Measurements from ENCODE around the gene C1S.

Gene C1S

DNA sequence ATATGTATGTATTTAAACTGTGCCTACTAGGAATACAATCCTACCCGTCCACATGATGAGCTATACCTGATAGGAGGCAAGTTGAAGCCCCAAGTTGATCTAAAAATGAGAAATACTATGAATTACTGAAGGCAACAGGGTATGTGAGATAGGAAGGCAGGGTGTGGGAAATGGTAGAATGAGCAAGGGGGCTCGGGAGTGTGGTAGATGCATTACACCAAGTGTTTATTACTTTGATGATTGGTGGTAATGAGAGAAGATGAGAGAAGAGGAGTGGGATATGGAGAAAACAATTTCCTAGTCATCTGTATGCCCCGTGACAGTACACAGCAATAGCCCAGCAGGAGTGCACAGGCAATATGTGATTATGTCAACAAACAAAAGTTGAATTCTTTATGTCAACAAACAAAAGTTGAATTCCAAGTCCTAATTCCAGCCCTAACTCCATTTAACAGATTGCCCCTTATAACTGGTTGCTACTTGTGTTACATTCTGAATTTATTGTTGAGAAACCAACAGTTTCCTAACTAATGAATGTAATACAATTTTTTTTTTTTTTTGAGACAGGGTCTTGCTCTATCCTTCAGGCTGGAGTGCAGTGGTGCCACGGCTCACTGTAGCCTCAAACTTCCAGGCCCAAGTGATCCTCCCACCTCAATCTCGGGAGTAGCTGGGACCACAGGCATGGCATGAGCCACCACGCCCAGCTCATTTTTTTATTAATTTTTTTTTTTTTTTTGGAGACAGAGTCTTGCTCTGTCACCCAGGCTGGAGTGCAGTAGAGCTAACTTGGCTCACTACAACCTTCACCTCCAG is 44.8 kb upstream of the C1S start:
- Histone ChIP-seq H3K9ac (ENCODE audit: low read depth, low read length) (no peak overlapping the region), H3K79me2 (ENCODE audit: insufficient read depth, low read length) (peaks cover 10% of the 10 kb centered on the region), H3K27me3 (ENCODE audit: insufficient read depth, low read length, poor library complexity) (no peaks in the 10 kb centered on the region), H3K4me3 (ENCODE audit: low read depth in 1 of 2, low read length in 2 of 2) (no peak overlapping the region), H3K4me1 (ENCODE audit: insufficient read depth, low read length) (peaks cover 37% of the 10 kb centered on the region), H4K20me1 (ENCODE audit: insufficient read depth, low read length) (no peaks in the 10 kb centered on the region), H3K27ac (ENCODE audit: low read length) (no peak overlapping the region), H3K36me3 (ENCODE audit: insufficient read depth, low read length) (peaks cover 15% of the 10 kb centered on the region), H3K9me3 (ENCODE audit: insufficient read depth, low read length, severe bottlenecking) (no peaks in the 10 kb centered on the region), H3K4me2 (ENCODE audit: insufficient read depth, low read length) (0 out of 2 replicates have a peak overlapping the region, but pooled peaks have one; percentile 92), H2AFZ (ENCODE audit: low read depth, low read length) (no peak overlapping the region)
- ATAC-seq (ENCODE audit: insufficient read depth, low read depth) (no peak), DNase-seq (no peak)
- TF ChIP-seq EZH2 (IDR thresholded peaks at IDR 0.05; ENCODE audit: borderline replicate concordance, low read depth, low read length, severe bottlenecking): no peak
- TF ChIP-seq, protein P1, sequence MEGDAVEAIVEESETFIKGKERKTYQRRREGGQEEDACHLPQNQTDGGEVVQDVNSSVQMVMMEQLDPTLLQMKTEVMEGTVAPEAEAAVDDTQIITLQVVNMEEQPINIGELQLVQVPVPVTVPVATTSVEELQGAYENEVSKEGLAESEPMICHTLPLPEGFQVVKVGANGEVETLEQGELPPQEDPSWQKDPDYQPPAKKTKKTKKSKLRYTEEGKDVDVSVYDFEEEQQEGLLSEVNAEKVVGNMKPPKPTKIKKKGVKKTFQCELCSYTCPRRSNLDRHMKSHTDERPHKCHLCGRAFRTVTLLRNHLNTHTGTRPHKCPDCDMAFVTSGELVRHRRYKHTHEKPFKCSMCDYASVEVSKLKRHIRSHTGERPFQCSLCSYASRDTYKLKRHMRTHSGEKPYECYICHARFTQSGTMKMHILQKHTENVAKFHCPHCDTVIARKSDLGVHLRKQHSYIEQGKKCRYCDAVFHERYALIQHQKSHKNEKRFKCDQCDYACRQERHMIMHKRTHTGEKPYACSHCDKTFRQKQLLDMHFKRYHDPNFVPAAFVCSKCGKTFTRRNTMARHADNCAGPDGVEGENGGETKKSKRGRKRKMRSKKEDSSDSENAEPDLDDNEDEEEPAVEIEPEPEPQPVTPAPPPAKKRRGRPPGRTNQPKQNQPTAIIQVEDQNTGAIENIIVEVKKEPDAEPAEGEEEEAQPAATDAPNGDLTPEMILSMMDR (IDR thresholded peaks at IDR 0.05; ENCODE audit: borderline replicate concordance, extremely low read depth, low read length, poor library complexity, severe bottlenecking): no peak

DNA sequence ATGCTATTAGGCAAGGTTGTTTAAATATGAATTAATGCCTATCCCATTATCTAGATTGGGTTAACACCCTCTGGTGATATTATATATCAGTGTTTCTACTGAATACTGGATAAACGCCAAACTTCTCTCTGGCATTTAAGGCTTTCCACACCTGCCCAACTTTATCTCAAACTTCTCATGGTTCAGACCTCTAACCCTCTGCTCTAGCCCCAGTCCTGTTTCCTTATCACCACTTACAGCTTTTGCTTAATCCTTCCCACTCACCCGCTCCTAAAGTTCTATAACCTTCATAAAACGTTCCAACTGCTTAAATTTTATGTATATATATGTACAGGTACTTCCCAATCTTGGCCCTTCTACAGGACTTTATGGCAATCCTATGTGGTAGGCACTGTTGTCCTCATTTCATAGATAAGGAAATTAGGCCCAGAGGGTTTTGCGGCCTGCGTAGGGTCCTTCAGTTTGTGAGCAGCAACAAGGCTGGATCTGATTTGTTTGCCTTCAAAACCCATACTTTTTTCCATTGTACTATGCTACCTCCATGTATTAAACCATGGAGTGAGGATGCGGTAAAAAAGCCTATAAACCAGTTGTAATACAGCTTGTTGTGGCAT is 43.5 kb upstream of the C1S start:
- Histone ChIP-seq H3K27ac (ENCODE audit: low read length) (no peak overlapping the region; the same call in 1 of the 2 replicates), H3K79me2 (ENCODE audit: insufficient read depth, low read length) (peaks cover 9% of the 10 kb centered on the region), H4K20me1 (ENCODE audit: insufficient read depth, low read length) (no peaks in the 10 kb centered on the region), H3K9ac (ENCODE audit: low read depth, low read length) (peak overlapping the region; percentile 73; the same call in 1 of the 2 replicates), H3K4me3 (ENCODE audit: low read depth in 1 of 2, low read length in 2 of 2) (peak overlapping the region in 1 of 2 experiments; percentile 89; a peak in 2 of 4 replicates), H3K9me3 (ENCODE audit: insufficient read depth, low read length, severe bottlenecking) (no peaks in the 10 kb centered on the region), H3K4me1 (ENCODE audit: insufficient read depth, low read length) (peaks cover 37% of the 10 kb centered on the region), H3K4me2 (ENCODE audit: insufficient read depth, low read length) (peak overlapping the region; percentile 92), H3K36me3 (ENCODE audit: insufficient read depth, low read length) (peaks cover 11% of the 10 kb centered on the region), H3K27me3 (ENCODE audit: insufficient read depth, low read length, poor library complexity) (no peaks in the 10 kb centered on the region), H2AFZ (ENCODE audit: low read depth, low read length) (no peak overlapping the region)
- no peak for ATAC-seq (ENCODE audit: insufficient read depth, low read depth)
- no peak for TF ChIP-seq EZH2 (IDR thresholded peaks at IDR 0.05; ENCODE audit: borderline replicate concordance, low read depth, low read length, severe bottlenecking)
- TF ChIP-seq, protein P1 (IDR thresholded peaks at IDR 0.05; ENCODE audit: borderline replicate concordance, extremely low read depth, low read length, poor library complexity, severe bottlenecking): no peak
- no peak for DNase-seq

DNA sequence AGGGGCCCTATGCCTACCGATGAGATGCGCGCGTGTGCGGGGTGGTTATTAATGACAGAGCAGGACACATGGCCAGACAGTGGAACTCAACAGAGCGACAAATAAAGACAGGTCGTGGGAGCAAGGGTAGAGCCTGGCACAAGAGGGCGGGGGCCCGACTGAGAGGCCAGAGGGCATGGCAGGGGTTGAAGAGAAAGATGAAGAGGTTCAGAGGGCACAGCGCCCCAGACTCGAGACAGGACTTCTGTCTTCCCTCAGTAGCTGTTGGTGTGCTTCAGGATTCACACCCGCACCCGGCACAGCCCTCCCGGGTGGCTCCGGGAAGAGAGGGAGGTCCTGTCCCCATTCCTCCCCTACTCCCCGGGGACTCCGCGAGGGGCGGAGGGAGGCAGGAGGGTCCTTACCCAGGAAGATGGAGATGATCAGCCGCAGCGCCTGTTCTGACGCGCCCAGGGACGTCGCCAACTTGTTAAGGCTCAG is 42.6 kb upstream of the C1S start:
- H3K27me3 ChIP-seq (ENCODE audit: insufficient read depth, low read length, poor library complexity): no peaks in the 10 kb centered on the region
- H3K79me2 ChIP-seq (ENCODE audit: insufficient read depth, low read length): peaks cover 7% of the 10 kb centered on the region
- no peak for TF ChIP-seq EZH2 (IDR thresholded peaks at IDR 0.05; ENCODE audit: borderline replicate concordance, low read depth, low read length, severe bottlenecking)
- TF ChIP-seq, protein P1 (IDR thresholded peaks at IDR 0.05; ENCODE audit: borderline replicate concordance, extremely low read depth, low read length, poor library complexity, severe bottlenecking): no peak
- H3K4me1 ChIP-seq (ENCODE audit: insufficient read depth, low read length): peaks cover 37% of the 10 kb centered on the region
- DNase-seq: no peak
- peak overlapping the region; percentile 73 for H3K9ac ChIP-seq (ENCODE audit: low read depth, low read length)
- peak overlapping the region; percentile 92 for H3K4me2 ChIP-seq (ENCODE audit: insufficient read depth, low read length)
- peak overlapping the region; percentile 94 for H2AFZ ChIP-seq (ENCODE audit: low read depth, low read length)
- H3K27ac ChIP-seq (ENCODE audit: low read length): peak overlapping the region; percentile 80
- no peaks in the 10 kb centered on the region for H4K20me1 ChIP-seq (ENCODE audit: insufficient read depth, low read length)
- H3K4me3 ChIP-seq (ENCODE audit: low read depth in 1 of 2, low read length in 2 of 2): peak overlapping the region; percentile 73 to 89
- no peak; the same call in 2 of the 3 replicates for ATAC-seq (ENCODE audit: insufficient read depth, low read depth)
- peaks cover 5% of the 10 kb centered on the region for H3K36me3 ChIP-seq (ENCODE audit: insufficient read depth, low read length)
- H3K9me3 ChIP-seq (ENCODE audit: insufficient read depth, low read length, severe bottlenecking): no peaks in the 10 kb centered on the region
